A549 (cell line): ENCODE measurements around the gene LAMA3. TPM values are rescaled to one million over a fixed set of nuclear protein-coding genes. Genes with fewer than 3 reads are reported as not detected.

Experiments used
- ATAC-seq, 2 experiments: fragments of 200-7000 bp in 1 of 2; fragments of >200 bp in 1 of 2; cut with Nextera tagmentation in 1 of 2; cut with Tn5 transposase in 1 of 2; 3 replicates each; pipeline versions ENCODE4 v1.8.0 to v1.9.1; 2018 to 2020; ENCODE audit warnings: mild to moderate bottlenecking in 1 of 2, moderate library complexity in 1 of 2
- CTCF ChIA-PET: fragments of 300-600 bp; sonication (Branson Sonifier 250); formaldehyde crosslinking; extraction: SDS; loops from one replicate; lab custom pipeline; 2021; ENCODE audit warnings: antibody characterized with exemption, inconsistent platforms; lab: Yijun Ruan, JAX
- POLR2A ChIA-PET: fragments of 350-600 bp; formaldehyde crosslinking; extraction: SDS; loops from one replicate; lab custom pipeline; 2021; ENCODE audit warnings: antibody characterized with exemption, inconsistent platforms; lab: Yijun Ruan, JAX
- DNase-seq, 2 experiments: peaks; one replicate each; pipeline versions ENCODE4 v3.0.0 to v3.0.0-alpha.2; 2011 to 2016; ENCODE audit warnings: low read depth in 1 of 2, low spot score in 1 of 2
- FAIRE-seq: peaks from 2 replicates; lab custom pipeline; 2011; peaks lifted over from hg19 to GRCh38; lab: Jason Lieb, UNC
- H3K27ac ChIP-seq, 2 experiments: fragments of >200 bp; sonication (Bioruptor Twin); formaldehyde crosslinking; 3 replicates each; pipeline ENCODE4 v1.5.1; 2016 to 2017
- H3K4me1 ChIP-seq: fragments of >200 bp; sonication (Bioruptor Twin); formaldehyde crosslinking; 3 replicates; pipeline ENCODE4 v1.6.1; 2016
- H3K4me2 ChIP-seq: fragments of >200 bp; sonication (Bioruptor Twin); formaldehyde crosslinking; 3 replicates; pipeline ENCODE4 v1.6.1; 2016
- H3K4me3 ChIP-seq: fragments of >200 bp; sonication (Bioruptor Twin); formaldehyde crosslinking; 3 replicates; pipeline ENCODE4 v1.5.1; 2016
- H3K9me3 ChIP-seq: fragments of >200 bp; sonication (Bioruptor Twin); formaldehyde crosslinking; 3 replicates; pipeline ENCODE4 v1.6.1; 2016
- CEBPB ChIP-seq, 2 experiments: fragments of >200 bp in 1 of 2; sonication (Bioruptor Twin) in 1 of 2; formaldehyde crosslinking in 1 of 2; IDR thresholded peaks; 2 replicates each; pipeline ENCODE4 v1.6.1; 2012 to 2016
- CTCF ChIP-seq: fragments of >200 bp; sonication (Bioruptor Twin); formaldehyde crosslinking; IDR thresholded peaks from 3 replicates; pipeline ENCODE4 v1.5.1; 2016
- ESRRA ChIP-seq: fragments of 150-350 bp; IDR thresholded peaks from 2 replicates; pipeline ENCODE4 v1.6.1; 2014; ENCODE audit warnings: mild to moderate bottlenecking, low read length, borderline replicate concordance
- GATA3 ChIP-seq: IDR thresholded peaks from 2 replicates; pipeline ENCODE4 v1.6.1; 2012; ENCODE audit warnings: borderline replicate concordance
- HMGXB4 ChIP-seq: fragments of 250-450 bp; sonication (Bioruptor Pico); IDR thresholded peaks from 2 replicates; pipeline ENCODE4 v1.5.0; 2021; ENCODE audit warnings: mild to moderate bottlenecking, moderate library complexity, borderline replicate concordance
- HOXB13 ChIP-seq: fragments of 250-450 bp; sonication (Bioruptor Pico); IDR thresholded peaks from 2 replicates; pipeline ENCODE4 v1.5.0; 2020; ENCODE audit warnings: low read depth, mild to moderate bottlenecking, moderate library complexity
- KDM1A ChIP-seq: fragments of 200-600 bp; sonication (generic); IDR thresholded peaks from 2 replicates; pipeline ENCODE4 v1.6.1; 2016; ENCODE audit warnings: low read depth, mild to moderate bottlenecking
- NFE2L2 ChIP-seq: fragments of 150-350 bp; conservative IDR thresholded peaks from 2 replicates; pipeline ENCODE4 v1.6.1; 2014; ENCODE audit warnings: low read length
- NPAS2 ChIP-seq: fragments of 250-450 bp; sonication (Bioruptor Pico); IDR thresholded peaks from 2 replicates; pipeline ENCODE4 v1.8.0; 2022; ENCODE audit warnings: mild to moderate bottlenecking, moderate library complexity, borderline replicate concordance
- REST ChIP-seq: fragments of 200-600 bp; sonication (generic); IDR thresholded peaks from 2 replicates; pipeline ENCODE4 v1.6.1; 2016; ENCODE audit warnings: antibody characterized with exemption, mild to moderate bottlenecking, moderate library complexity
- RFX5 ChIP-seq: fragments of 450-650 bp; IDR thresholded peaks from 2 replicates; pipeline ENCODE4 v1.7.1; 2014; ENCODE audit warnings: antibody characterized with exemption, mild to moderate bottlenecking, moderate library complexity
- ZSCAN20 ChIP-seq: fragments of 250-450 bp; sonication (Bioruptor Pico); IDR thresholded peaks from 2 replicates; pipeline ENCODE4 v1.8.0; 2022; ENCODE audit warnings: mild to moderate bottlenecking, moderate library complexity
- WGBS: methylation state at CpG from one replicate; pipeline ENCODE4 v1.1.6; 2017; ENCODE audit errors: missing lambda C conversion rate; 5-methylcytosine and 5-hydroxymethylcytosine counted together
- polyA plus RNA-seq, 4 experiments: library from polyadenylated mRNA; depleted of rRNA in 3 of 4; stranded (reverse); fragments of >200 nt; fragmentation: RNase III in 1 of 4; extraction: RNeasy Plus Mini Kit Qiagen cat#74134 plus additional on column Dnase treatment in 1 of 4; gene quantifications; 2 replicates in 3 of 4; 3 replicates in 1 of 4; pipeline ENCODE4 v1.2.3, GENCODE V29; 2011 to 2017

LAMA3 gene
- polyA plus RNA-seq, 2 of the 4 experiments (the other 2 are of a cell fraction): 18.2 to 31.0 TPM

- CTCF ChIA-PET: interaction anchor here (1.2 kb wide), 1 partner anchor 103 kb away, joined by 3 read pairs; no protein-coding TSS in a partner anchor
- POLR2A ChIA-PET: no interaction called here
- TF ChIP-seq GATA3 (no peak), CEBPB (IDR thresholded peaks at IDR 0.05) (no peak), RFX5 (no peak), REST (no peak), NPAS2 (no peak), NFE2L2 (no peak), ZSCAN20 (CRISPR knock-in tag) (no peak)
- DNase-seq (no peak), ATAC-seq (no peak), FAIRE-seq (no peak)
- H3K4me3 ChIP-seq: no peak overlapping the region
- no peaks in the 10 kb centered on the region for H3K9me3 ChIP-seq
- WGBS: 95% methylated on average over 1 of the region's 1 CpG
- H3K27ac ChIP-seq: no peak overlapping the region
- H3K4me2 ChIP-seq: no peak overlapping the region
- H3K4me1 ChIP-seq: no peaks in the 10 kb centered on the region
Measured at GRCh38 chr18:23805898-23806297, 116.6 kb downstream of the LAMA3 start.

- no peak overlapping the region for H3K4me2 ChIP-seq
- H3K4me3 ChIP-seq: no peak overlapping the region
- no peaks in the 10 kb centered on the region for H3K4me1 ChIP-seq
- DNase-seq: no peak
- TF ChIP-seq HMGXB4 (CRISPR knock-in tag) (no peak), GATA3 (no peak), KDM1A (no peak)
- TF ChIP-seq, all 56 proteins: peak for 0
- 68% methylated on average over 3 of the region's 3 CpGs for WGBS
- ChIA-PET POLR2A (no interaction called here), CTCF (interaction anchor here (1.5 to 2.9 kb wide), 2 partner anchors 106 to 187 kb away, joined by 4 to 14 read pairs; no protein-coding TSS in a partner anchor)
- no peak for FAIRE-seq
- no peaks in the 10 kb centered on the region for H3K9me3 ChIP-seq
- no peak overlapping the region for H3K27ac ChIP-seq
- no peak for ATAC-seq
Measured at GRCh38 chr18:23809415-23809814, 120.2 kb downstream of the LAMA3 start.

GRCh38 chr18:23810396-23810795 is 121.1 kb downstream of the LAMA3 start:
- ATAC-seq (no peak), FAIRE-seq (no peak), DNase-seq (no peak)
- TF ChIP-seq HOXB13 (CRISPR knock-in tag): no peak
- TF ChIP-seq REST: no peak
- no peak for TF ChIP-seq CTCF
- TF ChIP-seq CEBPB (IDR thresholded peaks at IDR 0.05): no peak
- no peak for TF ChIP-seq ESRRA
- POLR2A ChIA-PET: no interaction called here
- Histone ChIP-seq H3K4me1 (no peaks in the 10 kb centered on the region), H3K4me2 (no peak overlapping the region), H3K27ac (no peak overlapping the region), H3K9me3 (no peaks in the 10 kb centered on the region), H3K4me3 (no peak overlapping the region)
- whole genome bisulfite sequencing: 86% methylated on average over 2 of the region's 3 CpGs
- CTCF ChIA-PET: interaction anchor here (0.8 to 2.9 kb wide), 5 partner anchors 99 to 312 kb away, joined by 3 to 14 read pairs (median 4); no protein-coding TSS in a partner anchor
